Pancreas (tissue), 10 donors: ENCODE measurements around the gene AP4E1. TPM values are rescaled to one million over a fixed set of nuclear protein-coding genes. Genes with fewer than 3 reads are reported as not detected.

Experiments used
- ATAC-seq, 4 donors: fragments of 200-7000 bp; cut with Tn5 transposase; one replicate each; pipeline versions ENCODE4 v1.8.0 to v1.9.1; 2020; ENCODE audit warnings: mild to moderate bottlenecking in 4 of 4, moderate library complexity in 4 of 4
- DNase-seq, 6 donors: peaks; one replicate each; pipeline ENCODE4 v3.0.0-alpha.2; 2020
- FAIRE-seq: peaks from 2 replicates; lab custom pipeline; 2012; peaks lifted over from hg19 to GRCh38; lab: Jason Lieb, UNC
- H3K27ac ChIP-seq, 4 donors: fragments of 200-600 bp; sonication (generic); 1 replicate in 3 of 4; 2 replicates in 1 of 4; pipeline versions ENCODE4 v1.5.0 to v1.8.0; 2020
- H3K27me3 ChIP-seq, 4 donors: fragments of 200-600 bp; one replicate each; pipeline ENCODE4 v1.8.0; 2021
- H3K36me3 ChIP-seq, 3 donors: fragments of 200-600 bp; sonication (generic) in 1 of 3; one replicate each; pipeline versions ENCODE4 v1.5.0 to v1.8.0; 2020 to 2021
- H3K4me1 ChIP-seq, 3 donors: fragments of 200-600 bp; one replicate each; pipeline ENCODE4 v1.8.0; 2021
- H3K4me3 ChIP-seq, 4 donors: fragments of 200-600 bp; sonication (generic) in 2 of 4; one replicate each; pipeline versions ENCODE4 v1.5.0 to v1.8.0; 2020 to 2021
- H3K9me3 ChIP-seq, 4 donors: fragments of 200-600 bp; one replicate each; pipeline ENCODE4 v1.8.0; 2021
- CTCF ChIP-seq, 4 donors: fragments of 200-600 bp; sonication (generic) in 3 of 4; IDR thresholded peaks; one replicate each; pipeline versions ENCODE4 v1.5.0 to v1.8.0; 2021; ENCODE audit warnings: antibody characterized with exemption in 4 of 4
- WGBS, 2 donors: extraction: QIAGEN DNeasy Blood & Tissue Kit; methylation state at CpG; one replicate each; pipeline ENCODE4 v1.1.7; 2013; 5-methylcytosine and 5-hydroxymethylcytosine counted together
- intact Hi-C, 3 donors: fragments of 100-400 bp; cut with DNase I; formaldehyde crosslinking; loops; one replicate each; pipeline versions ENCODE4 v1.11.1 to v1.14.2; 2022
- polyA plus RNA-seq, 2 donors: library from polyadenylated mRNA; stranded (reverse); fragments of 200-250 nt; gene quantifications; one replicate each; pipeline ENCODE4 v1.2.3, GENCODE V29; 2013
- total RNA-seq, 6 donors: library from RNA; stranded (reverse); fragmentation: NEBNext Ultra II Directional in 4 of 6; extraction: Animal tissue kit (Norgen Biotek cat#: 25700) in 4 of 6; gene quantifications; one replicate each; pipeline versions ENCODE4 v1.2.1 to v1.2.4, GENCODE V29; 2021 to 2023
- donor health status: healthy with polysubstance abuse.
- donor health status: DM: no; HTN: no; CAD: no; lungs with moderate emphysema.
- donor health status: DM: no; HTN: no; CAD: no.
- donor health status: control.
- donor health status: control.
- donor health status: Bipolar disorder and iron deficiency.
- donor health status: DM: yes; HTN: yes; CAD: no.
- donor health status: DM: no; HTN: no; CAD: no.
- donor health status: DM: no; HTN: no; CAD: no.
- donor health status: DM: yes; HTN: yes; CAD: no.

AP4E1 gene
- total and polyA plus RNA-seq, 8 donors: 1.1 to 4.8 (median 2.4) TPM

DNA sequence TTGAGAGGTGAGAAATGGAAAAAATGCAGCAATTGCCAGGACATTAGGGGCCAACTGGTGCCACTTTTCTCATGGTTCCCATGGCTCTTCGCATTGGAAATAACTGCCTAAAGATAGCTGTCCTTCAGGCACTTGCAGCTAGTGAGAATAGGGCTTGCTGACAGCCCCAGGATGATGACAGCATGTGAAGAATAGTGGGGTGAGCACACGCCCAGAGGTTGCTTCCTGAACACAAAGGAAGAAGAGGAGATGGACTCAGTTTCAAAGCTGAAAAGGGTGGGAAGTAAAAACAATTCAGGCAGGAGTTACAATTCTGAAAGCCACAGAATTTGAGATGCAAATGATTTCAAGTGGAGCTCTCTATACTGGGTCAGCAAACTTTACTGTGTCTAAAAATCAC lies 140.6 kb downstream of the AP4E1 start:
- H3K27ac ChIP-seq: no peak overlapping the region
- no peak for ATAC-seq
- intact Hi-C loops: no loop called here
- no peak for DNase-seq
- peaks cover 9 to 14% (median 10%) of the 10 kb centered on the region in 3 donors for H3K4me1 ChIP-seq
- H3K9me3 ChIP-seq: no peaks in the 10 kb centered on the region
- no peak overlapping the region for H3K4me3 ChIP-seq
- WGBS, 2 donors: 67 to 68% methylated on average over 2 of the region's 2 CpGs
- H3K27me3 ChIP-seq: no peaks in the 10 kb centered on the region
- no peak for FAIRE-seq
- H3K36me3 ChIP-seq: no peaks in the 10 kb centered on the region
- TF ChIP-seq CTCF (IDR thresholded peaks at IDR 0.05): no peak

DNA sequence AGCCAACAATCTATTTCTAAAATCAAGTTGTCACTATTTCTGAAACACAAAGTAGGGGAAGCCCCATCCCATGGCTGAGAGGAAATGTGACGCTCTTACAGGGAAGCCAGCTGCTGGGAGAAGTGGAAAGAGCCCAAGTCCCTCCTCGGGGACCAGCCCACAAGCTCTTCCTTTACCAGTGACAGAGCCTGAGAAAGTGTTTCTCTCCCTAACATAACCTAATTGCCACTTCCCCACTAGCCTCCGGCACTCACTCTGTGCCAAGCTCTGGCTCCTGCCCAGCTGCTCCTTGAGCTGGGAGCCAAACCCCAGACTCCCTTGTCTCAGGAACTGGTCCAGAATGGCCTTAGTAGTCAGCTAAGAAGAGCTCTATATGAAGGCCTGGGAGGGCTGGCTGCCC lies 143.3 kb downstream of the AP4E1 start:
- Histone ChIP-seq H3K9me3 (no peaks in the 10 kb centered on the region), H3K36me3 (no peaks in the 10 kb centered on the region), H3K4me3 (no peak overlapping the region), H3K27me3 (no peaks in the 10 kb centered on the region), H3K4me1 (peaks cover 9 to 11% (median 10%) of the 10 kb centered on the region in 3 donors), H3K27ac (no peak overlapping the region)
- TF ChIP-seq CTCF (IDR thresholded peaks at IDR 0.05): no peak
- DNase-seq (no peak), ATAC-seq (peak in 3 of 4 donors; percentile 25 to 79 (median 56)), FAIRE-seq (no peak)
- WGBS, 2 donors: 54 to 68% methylated on average over 3 of the region's 3 CpGs
- intact Hi-C loops: no loop called here

DNA sequence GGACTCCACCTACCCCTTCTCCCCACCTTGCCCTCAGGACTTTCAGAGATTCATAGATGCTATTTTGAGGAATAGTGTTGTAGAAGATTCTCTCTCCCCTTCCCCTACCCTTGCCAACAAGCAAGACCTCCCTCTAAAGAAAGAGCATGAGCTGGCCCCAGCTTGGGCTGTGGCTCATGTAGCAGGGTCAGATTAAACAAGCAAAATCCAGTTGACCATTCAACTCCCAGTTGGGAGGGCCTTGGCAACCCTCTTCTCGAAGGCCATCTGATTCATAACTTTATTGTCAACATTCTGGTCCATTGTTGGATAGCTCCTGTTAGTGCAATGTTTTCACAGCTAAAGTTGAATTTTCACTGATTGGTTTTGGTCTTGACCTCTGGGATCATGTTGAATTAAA lies 145.1 kb downstream of the AP4E1 start:
- no peak for TF ChIP-seq CTCF (IDR thresholded peaks at IDR 0.05)
- no peak for ATAC-seq
- intact Hi-C loops: no loop called here
- no peaks in the 10 kb centered on the region for H3K36me3 ChIP-seq
- no peaks in the 10 kb centered on the region for H3K4me1 ChIP-seq
- WGBS, 2 donors: 79 to 89% methylated on average over 1 of the region's 1 CpG
- DNase-seq: no peak
- H3K27ac ChIP-seq: no peak overlapping the region
- H3K27me3 ChIP-seq: no peaks in the 10 kb centered on the region
- H3K9me3 ChIP-seq: no peaks in the 10 kb centered on the region
- H3K4me3 ChIP-seq: no peak overlapping the region
- FAIRE-seq: no peak

GRCh38 chr15:51054535-51054934 lies 146.1 kb downstream of the AP4E1 start:
- DNase-seq (no peak), FAIRE-seq (no peak), ATAC-seq (no peak)
- Histone ChIP-seq H3K36me3 (no peaks in the 10 kb centered on the region), H3K4me3 (no peak overlapping the region), H3K27me3 (no peaks in the 10 kb centered on the region), H3K4me1 (no peaks in the 10 kb centered on the region), H3K9me3 (no peaks in the 10 kb centered on the region), H3K27ac (no peak overlapping the region)
- TF ChIP-seq CTCF (IDR thresholded peaks at IDR 0.05): no peak
- intact Hi-C loops: no loop called here
- WGBS, 2 donors: 89 to 92% methylated on average over 1 of the region's 1 CpG

Other genes starting within 250 kb of the AP4E1 start
- gene TRPM7, start 221.9 kb upstream of the AP4E1 start, total RNA-seq: 10 to 100 TPM; 10.8 to 20.7 (median 14.4) TPM
- 1 to 10 TPM; 4.6 to 8.6 TPM for gene TRPM7, start 221.9 kb upstream of the AP4E1 start, polyA plus RNA-seq
- gene SPPL2A, start 143.0 kb upstream of the AP4E1 start, total RNA-seq: 10 to 100 TPM; 39.4 to 64.4 (median 45.2) TPM
- 10 to 100 TPM; 29.8 to 48.6 TPM for gene SPPL2A, start 143.0 kb upstream of the AP4E1 start, polyA plus RNA-seq
- 1 to 10 TPM in 2 of 6 donors, under 1 TPM in 4; 0.09 to 1.8 (median 0.70) TPM for gene TNFAIP8L3, start 186.2 kb downstream of the AP4E1 start, total RNA-seq
- gene TNFAIP8L3, start 186.2 kb downstream of the AP4E1 start, polyA plus RNA-seq: under 1 TPM; 0.68 to 0.87 TPM